Aorta (tissue), 5 donors: ENCODE data around the gene FNTB. TPM values are rescaled to one million over a fixed set of nuclear protein-coding genes. Genes with fewer than 3 reads are reported as not detected.

Experiments
- ATAC-seq: fragments of 200-7000 bp; cut with Tn5 transposase; one replicate; pipeline ENCODE4 v1.9.1; 2022; ENCODE audit warnings: moderate library complexity; ENCODE audit not compliant: low FRiP score
- DNase-seq, 2 donors: peaks; one replicate each; pipeline ENCODE4 v3.0.0-alpha.2; 2020
- H3K27ac ChIP-seq, 2 donors: one replicate each; pipeline ENCODE4 v1.5.1; 2013; ENCODE audit warnings: low read length in 2 of 2, mild to moderate bottlenecking in 2 of 2, moderate library complexity in 2 of 2, control low read depth in 1 of 2, inconsistent platforms in 1 of 2, low read depth in 1 of 2
- H3K27me3 ChIP-seq, 2 donors: one replicate each; pipeline ENCODE4 v1.6.1; 2013; ENCODE audit warnings: control low read depth in 1 of 2, low read length in 1 of 2, mild to moderate bottlenecking in 1 of 2, moderate library complexity in 1 of 2; ENCODE audit not compliant: insufficient read depth in 2 of 2, control insufficient read depth in 1 of 2
- H3K36me3 ChIP-seq, 2 donors: one replicate each; pipeline ENCODE4 v1.6.1; 2013; ENCODE audit warnings: control low read depth in 1 of 2, low read length in 1 of 2, mild to moderate bottlenecking in 1 of 2; ENCODE audit not compliant: insufficient read depth in 2 of 2, control insufficient read depth in 1 of 2
- H3K4me1 ChIP-seq, 2 donors: one replicate each; pipeline ENCODE4 v1.6.1; 2013; ENCODE audit warnings: low read length in 2 of 2, control low read depth in 1 of 2, mild to moderate bottlenecking in 1 of 2, moderate library complexity in 1 of 2; ENCODE audit not compliant: insufficient read depth in 2 of 2, control insufficient read depth in 1 of 2
- H3K4me3 ChIP-seq, 2 donors: one replicate each; pipeline ENCODE4 v1.5.1; 2013; ENCODE audit warnings: low read length in 2 of 2, control low read depth in 1 of 2, mild to moderate bottlenecking in 1 of 2
- H3K9me3 ChIP-seq: one replicate; pipeline ENCODE4 v1.6.1; 2013; ENCODE audit warnings: mild to moderate bottlenecking, low read length; ENCODE audit not compliant: control insufficient read depth
- WGBS, 2 donors: extraction: QIAGEN DNeasy Blood & Tissue Kit; methylation state at CpG; one replicate each; pipeline ENCODE4 v1.1.7; 2013; 5-methylcytosine and 5-hydroxymethylcytosine counted together
- intact Hi-C, 2 donors: fragments of 100-400 bp; cut with DNase I; formaldehyde crosslinking; loops; one replicate each; pipeline versions ENCODE4 v1.14.2 to v1.15.0; 2022
- long read RNA-seq, 2 donors: library from polyadenylated mRNA; unstranded; transcript quantifications; one replicate each; pipeline ENCODE4 v2.0.0, GENCODE V29; 2020 to 2021
- polyA plus RNA-seq, 2 donors: library from polyadenylated mRNA; stranded (reverse); fragments of 200-250 nt; gene quantifications; one replicate each; pipeline ENCODE4 v1.2.3, GENCODE V29; 2013
- total RNA-seq, 2 donors: library from RNA; stranded (reverse); fragmentation: NEBNext Ultra II Directional; extraction: Animal tissue kit (Norgen Biotek cat#: 25700); gene quantifications; one replicate each; pipeline ENCODE4 v1.2.1, GENCODE V29; 2021
- donor health status: healthy with polysubstance abuse.
- donor health status: Bipolar disorder and iron deficiency.
- donor health status: DM: no; HTN: no; CAD: no.
- donor health status: DM: no; HTN: no; CAD: no.
- donor health status: DM: yes; HTN: yes; CAD: no.

FNTB gene, protein sequence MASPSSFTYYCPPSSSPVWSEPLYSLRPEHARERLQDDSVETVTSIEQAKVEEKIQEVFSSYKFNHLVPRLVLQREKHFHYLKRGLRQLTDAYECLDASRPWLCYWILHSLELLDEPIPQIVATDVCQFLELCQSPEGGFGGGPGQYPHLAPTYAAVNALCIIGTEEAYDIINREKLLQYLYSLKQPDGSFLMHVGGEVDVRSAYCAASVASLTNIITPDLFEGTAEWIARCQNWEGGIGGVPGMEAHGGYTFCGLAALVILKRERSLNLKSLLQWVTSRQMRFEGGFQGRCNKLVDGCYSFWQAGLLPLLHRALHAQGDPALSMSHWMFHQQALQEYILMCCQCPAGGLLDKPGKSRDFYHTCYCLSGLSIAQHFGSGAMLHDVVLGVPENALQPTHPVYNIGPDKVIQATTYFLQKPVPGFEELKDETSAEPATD
- total RNA-seq = 10 to 100 TPM; 13.2 to 22.5 TPM
- 1 to 10 TPM; 4.4 to 8.1 TPM for polyA plus RNA-seq
- long read RNA-seq, donor 1, transcript FNTB-208 (3 exons, 530 nt) = major isoform, 14 of 39 reads
- long read RNA-seq, donor 1, transcript FNTB-201 (12 exons, 2,834 nt) = major isoform, 14 of 39 reads
- long read RNA-seq, donor 1, partial matches to known transcripts = 0 of 39 reads
- long read RNA-seq, donor 1, other reads (novel, unspliced or antisense) = 11 of 39 reads
- long read RNA-seq, donor 2, transcript FNTB-201 (12 exons, 2,834 nt) = major isoform, 10 of 31 reads
- long read RNA-seq, donor 2, partial matches to known transcripts = 1 of 31 reads
- long read RNA-seq, donor 2, other reads (novel, unspliced or antisense) = 20 of 31 reads

DNA sequence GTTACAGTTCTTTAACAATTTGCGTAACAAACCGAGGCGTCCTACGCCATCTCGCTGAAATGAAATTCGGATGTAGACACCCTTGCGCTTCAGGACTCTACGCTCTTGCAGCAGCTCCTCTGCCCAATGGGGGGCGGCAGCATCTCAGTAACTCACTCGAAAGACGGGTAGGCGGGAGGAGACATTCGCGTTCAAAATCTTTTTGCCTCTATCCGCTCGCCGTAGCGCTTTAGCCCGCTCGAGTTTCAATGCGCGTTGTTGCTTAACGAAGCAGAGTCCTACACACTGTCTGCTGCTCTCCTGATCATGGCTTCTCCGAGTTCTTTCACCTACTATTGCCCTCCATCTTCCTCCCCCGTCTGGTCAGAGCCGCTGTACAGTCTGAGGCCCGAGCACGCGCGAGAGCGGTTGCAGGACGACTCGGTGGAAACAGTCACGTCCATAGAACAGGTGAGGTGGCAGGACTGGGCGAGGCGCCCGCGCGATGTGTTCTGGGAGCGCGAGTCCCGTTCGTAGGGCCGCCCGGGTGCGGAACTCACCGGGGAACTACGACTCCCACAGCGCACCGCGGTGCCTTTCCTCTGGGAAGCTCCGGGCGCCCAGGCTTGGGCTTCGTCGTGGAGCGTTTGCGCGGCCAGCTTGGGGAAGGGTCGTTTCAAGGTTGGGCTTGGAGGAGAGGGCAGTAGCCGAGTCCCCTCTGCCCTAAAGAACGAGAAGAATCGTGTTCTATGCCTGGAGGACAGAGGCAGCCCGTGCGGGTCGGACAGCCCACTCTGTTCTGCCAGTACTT lies at the start of gene FNTB:
TSS of gene FNTB (plus strand) at position 248 of the 790 bp plus-strand sequence. CDS start at position 307, 59 bp downstream.
- intact Hi-C loops = loop anchor here in 1 of 2 donors (10.0 kb wide), 1 partner anchor 428 kb away; the partner anchor contains the start of gene FUT8
- DNase-seq = peak; percentile 98
- 0% methylated on average over 64 to 65 of the region's 65 CpGs for WGBS, 2 donors
- Histone ChIP-seq H3K27ac (peak within 1 kb of the TSS in 1 of 2 donors; percentile 81), H3K9me3 (no peaks in the 10 kb centered on the region), H3K4me3 (peak within 1 kb of the TSS; percentile 62 to 78), H3K4me1 (no peaks in the 10 kb centered on the region), H3K36me3 (no peaks in the 10 kb centered on the region), H3K27me3 (no peaks in the 10 kb centered on the region)
- peak; percentile 98 for ATAC-seq

DNA sequence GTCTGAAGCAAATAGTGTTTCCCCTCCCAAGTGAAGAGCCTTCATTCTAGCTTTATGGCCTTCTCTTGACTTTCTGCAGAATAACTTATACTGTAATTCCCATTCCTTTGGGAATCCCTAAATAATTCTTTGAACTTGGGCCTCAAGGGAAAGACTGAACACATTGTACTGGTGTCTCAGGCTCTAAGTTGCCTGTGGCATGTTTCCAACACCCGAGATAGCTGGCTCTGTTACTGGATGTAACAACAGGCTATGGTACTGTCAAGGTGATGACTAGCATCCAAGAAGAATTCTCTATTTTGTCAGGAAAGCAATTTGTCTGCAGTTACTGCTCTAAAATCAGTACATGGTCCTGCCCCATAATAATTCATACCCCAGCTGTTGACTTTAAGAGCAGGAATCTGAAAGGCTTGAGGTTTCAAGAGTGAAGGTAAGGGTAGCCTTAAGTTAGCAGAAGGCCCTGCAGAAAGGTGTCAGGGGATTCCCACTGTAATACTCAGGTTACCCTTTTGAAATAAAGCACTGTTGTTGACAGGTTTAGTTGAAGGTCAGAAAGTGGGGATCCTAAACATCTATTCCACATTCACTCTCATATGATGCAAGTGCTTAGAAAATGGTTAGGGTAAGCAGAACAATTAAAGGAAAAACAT lies 49.4 kb upstream of the FNTB start:
- WGBS, 2 donors = 3 to 7% methylated on average over 1 of the region's 1 CpG

DNA sequence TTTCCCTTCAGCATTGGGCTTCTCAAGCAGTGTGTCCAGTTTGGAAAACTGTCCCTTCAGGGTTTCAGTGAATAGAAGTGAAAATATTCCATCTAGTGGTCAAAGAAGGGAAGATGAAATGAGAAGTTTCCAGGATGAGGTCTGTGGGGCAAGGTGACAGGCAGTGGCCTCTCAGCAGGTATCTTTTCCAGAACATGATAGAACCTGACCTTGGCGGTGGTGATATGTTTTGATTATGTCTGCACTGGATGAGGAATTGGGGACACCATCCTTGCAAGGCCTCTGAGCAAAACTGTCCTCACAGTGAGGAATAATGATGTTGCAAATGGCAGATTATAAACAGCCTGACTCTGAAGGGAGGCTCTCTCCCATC lies 48.9 kb upstream of the FNTB start:
- H3K27me3 ChIP-seq = no peaks in the 10 kb centered on the region
- peaks cover 0 to 1% of the 10 kb centered on the region in 2 donors for H3K36me3 ChIP-seq
- intact Hi-C loops = loop anchor here in 1 of 2 donors (5.0 kb wide), 2 partner anchors 36 to 136 kb away; no protein-coding TSS in a partner anchor
- DNase-seq (no peak), ATAC-seq (no peak)
- WGBS, 2 donors = 44 to 48% methylated on average over 1 of the region's 1 CpG
- no peak overlapping the region for H3K27ac ChIP-seq
- peaks cover 0 to 5% of the 10 kb centered on the region in 2 donors for H3K4me1 ChIP-seq
- H3K4me3 ChIP-seq = no peak overlapping the region
- H3K9me3 ChIP-seq = no peaks in the 10 kb centered on the region

More for the DNA sequence above, 49.4 kb upstream of the FNTB start:
- no peaks in the 10 kb centered on the region for H3K9me3 ChIP-seq
- no peaks in the 10 kb centered on the region for H3K27me3 ChIP-seq
- H3K27ac ChIP-seq = no peak overlapping the region
- H3K4me1 ChIP-seq = peaks cover 0 to 5% of the 10 kb centered on the region in 2 donors
- DNase-seq (no peak), ATAC-seq (no peak)
- H3K36me3 ChIP-seq = peaks cover 0 to 1% of the 10 kb centered on the region in 2 donors
- intact Hi-C loops = loop anchor here in 1 of 2 donors (5.0 kb wide), 2 partner anchors 35 to 135 kb away; no protein-coding TSS in a partner anchor
- H3K4me3 ChIP-seq = no peak overlapping the region

DNA sequence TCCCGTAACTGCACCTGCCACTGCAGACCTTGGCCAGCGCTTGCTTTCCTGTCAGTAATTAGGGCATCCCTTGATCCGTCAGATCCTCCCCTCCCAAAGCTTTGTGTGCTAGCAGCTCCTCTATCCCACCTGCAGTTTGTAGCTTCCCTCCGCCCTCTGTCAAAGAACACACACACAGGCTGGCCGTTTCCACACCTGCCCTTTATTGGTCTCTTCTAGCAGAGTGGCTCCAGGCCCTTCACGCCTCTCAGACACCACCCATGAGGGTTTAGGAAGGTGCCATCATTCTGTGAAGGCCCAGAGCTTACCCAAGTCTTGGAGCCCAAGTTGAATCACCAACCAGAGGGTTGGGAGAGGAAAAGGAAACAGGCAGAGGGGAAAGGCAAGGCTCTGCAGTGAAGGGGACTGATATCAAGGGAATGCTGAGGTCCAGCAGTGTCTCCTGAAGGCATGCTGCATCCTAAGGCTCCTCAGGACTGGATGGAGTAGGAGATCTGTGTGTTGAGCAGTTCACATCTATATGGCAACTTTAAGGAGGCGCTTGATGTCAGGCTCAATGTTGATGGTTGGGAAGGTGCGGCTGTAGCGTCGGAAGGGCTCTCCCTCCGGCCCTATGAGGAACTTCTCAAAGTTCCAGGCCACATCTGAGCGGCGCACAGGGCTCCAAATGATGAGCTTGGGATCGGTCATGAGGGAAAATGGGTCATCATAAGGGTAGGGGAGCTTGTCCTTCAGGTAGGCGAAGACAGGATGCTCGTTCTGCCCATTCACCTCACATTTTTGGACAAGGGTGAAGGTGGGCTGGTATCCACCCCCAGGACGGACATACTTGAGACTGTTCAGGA lies 47.5 kb upstream of the FNTB start:
- intact Hi-C loops = loop anchor here in 1 of 2 donors (5.0 kb wide), 2 partner anchors 37 to 137 kb away; no protein-coding TSS in a partner anchor

DNA sequence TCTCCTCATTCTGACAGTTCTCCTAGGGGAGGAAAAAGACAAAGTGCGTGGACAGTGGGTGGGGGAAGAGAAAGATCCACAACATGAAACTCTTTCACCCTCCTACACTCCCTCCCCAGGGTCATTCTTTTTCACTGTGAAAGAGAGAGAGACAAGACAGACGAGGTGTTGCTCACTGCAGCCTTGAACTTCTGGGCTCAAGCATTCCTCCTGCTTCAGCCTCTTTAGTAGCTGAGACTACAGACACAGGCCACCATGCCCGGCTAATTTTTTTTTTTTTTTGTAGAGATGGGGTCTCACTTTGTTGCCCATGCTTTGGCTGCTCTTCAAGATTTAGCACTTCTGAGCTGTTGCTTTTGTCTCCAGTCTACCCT lies 46.9 kb upstream of the FNTB start:
- Histone ChIP-seq H3K9me3 (no peaks in the 10 kb centered on the region), H3K27ac (no peak overlapping the region), H3K36me3 (peaks cover 0 to 1% of the 10 kb centered on the region in 2 donors), H3K27me3 (no peaks in the 10 kb centered on the region), H3K4me3 (no peak overlapping the region), H3K4me1 (peaks cover 0 to 3% of the 10 kb centered on the region in 2 donors)
- no peak for DNase-seq
- ATAC-seq = no peak
- WGBS, 2 donors = 74 to 82% methylated on average over 3 of the region's 3 CpGs
- intact Hi-C loops = loop anchor here in 1 of 2 donors (5.0 kb wide), 2 partner anchors 38 to 138 kb away; no protein-coding TSS in a partner anchor

More for the DNA sequence above, 47.5 kb upstream of the FNTB start:
- H3K27ac ChIP-seq = no peak overlapping the region
- WGBS, 2 donors = 89 to 96% methylated on average over 17 of the region's 17 CpGs
- no peak for ATAC-seq
- H3K27me3 ChIP-seq = no peaks in the 10 kb centered on the region
- no peak overlapping the region for H3K4me3 ChIP-seq
- no peaks in the 10 kb centered on the region for H3K9me3 ChIP-seq
- peaks cover 0 to 3% of the 10 kb centered on the region in 2 donors for H3K4me1 ChIP-seq
- DNase-seq = no peak
- H3K36me3 ChIP-seq = peaks cover 0 to 1% of the 10 kb centered on the region in 2 donors

DNA sequence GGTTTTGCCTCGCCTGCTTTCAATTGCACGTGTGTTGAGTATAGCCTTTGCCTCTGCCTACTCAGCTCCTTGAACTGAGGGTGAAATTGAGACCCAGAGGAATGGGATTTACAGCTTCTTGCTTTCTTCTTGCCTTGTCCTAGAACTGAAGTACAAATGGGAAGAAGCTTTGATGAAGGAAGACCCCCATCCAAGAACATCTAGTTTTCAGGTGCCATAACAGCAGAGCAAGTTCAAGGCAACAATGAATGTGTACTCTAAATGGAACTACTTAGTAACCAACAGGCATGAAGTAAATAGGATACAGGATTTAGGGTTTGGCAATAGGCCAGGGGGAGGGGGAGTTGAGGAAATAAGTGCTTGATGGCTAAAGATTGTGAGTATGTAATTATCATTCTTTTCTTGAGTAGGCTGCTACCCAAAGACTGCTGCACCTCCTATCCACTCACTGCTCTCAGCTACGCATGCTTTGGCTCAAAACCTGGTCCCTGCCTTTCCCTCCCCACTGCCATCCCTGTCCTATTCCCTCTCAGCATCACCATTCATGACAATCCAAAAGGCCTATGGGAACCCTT lies 46.3 kb upstream of the FNTB start:
- no peak for DNase-seq
- intact Hi-C loops = no loop called here
- peaks cover 0 to 1% of the 10 kb centered on the region in 2 donors for H3K36me3 ChIP-seq
- no peak overlapping the region for H3K4me3 ChIP-seq
- no peak for ATAC-seq
- peaks cover 0 to 3% of the 10 kb centered on the region in 2 donors for H3K4me1 ChIP-seq
- no peaks in the 10 kb centered on the region for H3K9me3 ChIP-seq
- WGBS, 2 donors = 83 to 89% methylated on average over 3 of the region's 3 CpGs
- no peaks in the 10 kb centered on the region for H3K27me3 ChIP-seq
- H3K27ac ChIP-seq = no peak overlapping the region

DNA sequence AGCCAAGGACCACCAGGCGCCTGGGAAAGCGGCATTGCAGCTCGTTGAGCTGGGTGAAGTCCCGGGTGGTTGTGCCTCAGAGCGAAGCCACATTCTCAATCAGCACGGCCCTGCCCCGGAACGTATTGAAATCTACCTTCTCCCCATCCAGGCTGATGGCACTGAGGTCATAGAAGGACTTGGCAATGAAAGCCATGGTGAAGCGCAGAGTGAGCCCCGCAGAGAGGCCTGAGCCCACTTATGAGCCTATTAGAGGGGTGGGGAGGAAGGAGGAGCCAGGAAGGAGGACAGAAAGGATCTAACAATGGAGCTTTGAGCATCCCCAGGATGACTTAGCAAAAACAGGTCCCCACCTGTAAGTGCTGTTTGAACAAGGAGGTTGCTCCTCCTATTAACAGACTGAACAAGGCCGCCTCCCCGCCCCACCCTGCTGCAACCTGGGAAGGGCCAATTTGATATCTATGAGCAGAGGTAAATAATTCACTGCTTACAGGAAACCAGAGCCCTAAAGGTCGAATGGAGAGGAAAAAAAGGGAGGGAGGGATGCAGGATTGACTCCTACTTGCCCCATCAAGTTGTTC lies 44.1 kb upstream of the FNTB start, which contains the start of gene GPX2:
TSS of gene GPX2 (minus strand) at position 215 of the 581 bp plus-strand sequence. CDS start at position 196, 19 bp downstream.
- WGBS, 2 donors = 86 to 88% methylated on average over 13 of the region's 13 CpGs

More for the DNA sequence above, 44.1 kb upstream of the FNTB start, which contains the start of gene GPX2:
- Histone ChIP-seq H3K9me3 (no peaks in the 10 kb centered on the region), H3K36me3 (peaks cover 0 to 1% of the 10 kb centered on the region in 2 donors), H3K4me1 (no peaks in the 10 kb centered on the region), H3K27me3 (no peaks in the 10 kb centered on the region), H3K4me3 (no peak within 1 kb of the TSS), H3K27ac (no peak within 1 kb of the TSS)
- DNase-seq (no peak), ATAC-seq (no peak)
- intact Hi-C loops = no loop called here
